ENCODE results near the gene ZSCAN30. TPM values are rescaled to one million over a fixed set of nuclear protein-coding genes. Genes with fewer than 3 reads are reported as not detected.

Gene ZSCAN30
- total and polyA plus RNA-seq, 8 donors, result 15.0 to 68.7 (median 58.4) TPM

- no peak overlapping the region for H3K27ac ChIP-seq
- H3K27me3 ChIP-seq, result no peaks in the 10 kb centered on the region
- H3K4me1 ChIP-seq, result no peaks in the 10 kb centered on the region
- no peak for DNase-seq
- intact Hi-C loops (cut with DNase I), result no loop called here
- no peak overlapping the region for H3K4me3 ChIP-seq
- peaks cover 3 to 79% of the 10 kb centered on the region in 2 donors for H3K36me3 ChIP-seq
- no peak for ATAC-seq
- no peak for TF ChIP-seq CTCF (IDR thresholded peaks at IDR 0.05)
- no peaks in the 10 kb centered on the region for H3K9me3 ChIP-seq
Measured at GRCh38 chr18:35334212-35334611, 44.2 kb upstream of the ZSCAN30 start.

- Histone ChIP-seq H3K36me3 (peaks cover 0 to 52% of the 10 kb centered on the region in 2 donors), H3K27me3 (no peaks in the 10 kb centered on the region), H3K4me1 (no peaks in the 10 kb centered on the region), H3K27ac (no peak overlapping the region), H3K4me3 (no peak overlapping the region), H3K9me3 (no peaks in the 10 kb centered on the region)
- ATAC-seq (no peak), DNase-seq (no peak)
- TF ChIP-seq CTCF (IDR thresholded peaks at IDR 0.05), result no peak
- intact Hi-C loops (cut with DNase I), result no loop called here
Measured at GRCh38 chr18:35331367-35332087, 41.5 kb upstream of the ZSCAN30 start.

GRCh38 chr18:35328868-35329267 lies 38.8 kb upstream of the ZSCAN30 start:
- ATAC-seq, result no peak
- no peak for TF ChIP-seq CTCF (IDR thresholded peaks at IDR 0.05)

GRCh38 chr18:35326695-35327387 lies 36.8 kb upstream of the ZSCAN30 start:
- DNase-seq (no peak), ATAC-seq (no peak)
- peaks cover 0 to 5% of the 10 kb centered on the region in 2 donors for H3K36me3 ChIP-seq
- no peak for TF ChIP-seq CTCF (IDR thresholded peaks at IDR 0.05)
- H3K4me1 ChIP-seq, result no peaks in the 10 kb centered on the region
- no peaks in the 10 kb centered on the region for H3K27me3 ChIP-seq
- intact Hi-C loops (cut with DNase I), result no loop called here
- no peak overlapping the region for H3K4me3 ChIP-seq
- no peak overlapping the region for H3K27ac ChIP-seq
- no peaks in the 10 kb centered on the region for H3K9me3 ChIP-seq

More at GRCh38 chr18:35328868-35329267, 38.8 kb upstream of the ZSCAN30 start:
- H3K4me3 ChIP-seq, result no peak overlapping the region
- no peaks in the 10 kb centered on the region for H3K4me1 ChIP-seq
- H3K36me3 ChIP-seq, result peaks cover 0 to 25% of the 10 kb centered on the region in 2 donors
- H3K27me3 ChIP-seq, result no peaks in the 10 kb centered on the region
- no peak overlapping the region for H3K27ac ChIP-seq
- H3K9me3 ChIP-seq, result no peaks in the 10 kb centered on the region
- intact Hi-C loops (cut with DNase I), result no loop called here
- DNase-seq, result no peak

- Histone ChIP-seq H3K4me1 (no peaks in the 10 kb centered on the region), H3K36me3 (no peaks in the 10 kb centered on the region), H3K9me3 (no peaks in the 10 kb centered on the region), H3K27ac (no peak overlapping the region), H3K27me3 (no peaks in the 10 kb centered on the region), H3K4me3 (no peak overlapping the region)
- ATAC-seq (no peak), DNase-seq (no peak)
- TF ChIP-seq CTCF (IDR thresholded peaks at IDR 0.05), result no peak
- intact Hi-C loops (cut with DNase I), result no loop called here
Measured at GRCh38 chr18:35324926-35325655, 35.1 kb upstream of the ZSCAN30 start.

All from left lung (tissue), 10 donors.